OCI-LY1 (cell line): ENCODE results near the gene KLRC1.

Experiments used
- H2AFZ ChIP-seq: fragments of 200-600 bp; sonication (generic), shearing (Covaris generic); 2 replicates; pipeline ENCODE4 v1.6.0; 2014; ENCODE audit warnings: antibody characterized with exemption, mild to moderate bottlenecking, low read length
- H3F3A ChIP-seq: fragments of 200-600 bp; sonication (generic), shearing (Covaris generic); 2 replicates; pipeline ENCODE4 v1.6.0; 2014; ENCODE audit warnings: mild to moderate bottlenecking, antibody characterized with exemption, low read length, moderate library complexity; ENCODE audit not compliant: insufficient read depth
- H3K27ac ChIP-seq: fragments of 200-600 bp; sonication (generic); 2 replicates; pipeline ENCODE4 v1.5.1; 2014; ENCODE audit warnings: low read length, mixed run types, mild to moderate bottlenecking, low read depth; ENCODE audit not compliant: poor library complexity, severe bottlenecking
- H3K27me3 ChIP-seq: fragments of 200-600 bp; sonication (generic); 2 replicates; pipeline ENCODE4 v1.6.0; 2014; ENCODE audit warnings: antibody characterized with exemption, mild to moderate bottlenecking, low read length, moderate library complexity; ENCODE audit not compliant: insufficient read depth
- H3K36me3 ChIP-seq: fragments of 200-600 bp; sonication (generic); 2 replicates; pipeline ENCODE4 v1.6.1; 2014; ENCODE audit warnings: mild to moderate bottlenecking, antibody characterized with exemption, low read length, moderate library complexity, mixed read lengths; ENCODE audit not compliant: insufficient read depth
- H3K4me1 ChIP-seq: fragments of 200-600 bp; sonication (generic); 2 replicates; pipeline ENCODE4 v1.5.1; 2014; ENCODE audit warnings: mild to moderate bottlenecking, low read length, moderate library complexity; ENCODE audit not compliant: insufficient read depth, severe bottlenecking
- H3K4me2 ChIP-seq: fragments of 200-600 bp; sonication (generic), shearing (Covaris generic); 2 replicates; pipeline ENCODE4 v1.6.1; 2014; ENCODE audit warnings: low read length
- H3K4me3 ChIP-seq: fragments of 200-600 bp; sonication (generic); 2 replicates; pipeline ENCODE4 v1.5.1; 2014; ENCODE audit warnings: low read length, low read depth, mild to moderate bottlenecking, mixed read lengths; ENCODE audit not compliant: poor library complexity, severe bottlenecking
- H3K79me2 ChIP-seq: fragments of 200-600 bp; shearing (Covaris generic); 2 replicates; pipeline ENCODE4 v1.6.1; 2016; ENCODE audit warnings: mixed run types, low read length, mixed read lengths; ENCODE audit not compliant: insufficient read depth
- H3K9ac ChIP-seq: fragments of 200-600 bp; sonication (generic), shearing (Covaris generic); 2 replicates; pipeline ENCODE4 v1.6.1; 2014; ENCODE audit warnings: mild to moderate bottlenecking, low read length, mixed read lengths
- H3K9me2 ChIP-seq: fragments of 200-600 bp; sonication (generic), shearing (Covaris generic); 2 replicates; pipeline ENCODE4 v1.6.1; 2014; ENCODE audit warnings: low read depth, mild to moderate bottlenecking, low read length, mixed read lengths
- H3K9me3 ChIP-seq: fragments of 200-600 bp; shearing (Covaris generic); 2 replicates; pipeline ENCODE4 v1.6.1; 2014; ENCODE audit warnings: low read length, mixed read lengths
- H4K20me1 ChIP-seq: fragments of 200-600 bp; sonication (generic), shearing (Covaris generic); 2 replicates; pipeline ENCODE4 v1.6.0; 2016; ENCODE audit warnings: mild to moderate bottlenecking, low read length; ENCODE audit not compliant: insufficient read depth
- EZH2 ChIP-seq: fragments of 200-600 bp; sonication (generic), shearing (Covaris generic); IDR thresholded peaks from 2 replicates; pipeline ENCODE4 v1.8.0; 2017; ENCODE audit warnings: borderline replicate concordance, mixed run types, mild to moderate bottlenecking, antibody characterized with exemption, low read length, moderate library complexity, mixed read lengths
- TF ChIP-seq, protein P1 (sequence below): fragments of 200-600 bp; sonication (generic), shearing (Covaris generic); IDR thresholded peaks from 2 replicates; pipeline ENCODE4 v1.5.1; 2017; ENCODE audit warnings: mild to moderate bottlenecking, antibody characterized with exemption, low read length, moderate library complexity, mixed read lengths

Gene KLRC1

DNA sequence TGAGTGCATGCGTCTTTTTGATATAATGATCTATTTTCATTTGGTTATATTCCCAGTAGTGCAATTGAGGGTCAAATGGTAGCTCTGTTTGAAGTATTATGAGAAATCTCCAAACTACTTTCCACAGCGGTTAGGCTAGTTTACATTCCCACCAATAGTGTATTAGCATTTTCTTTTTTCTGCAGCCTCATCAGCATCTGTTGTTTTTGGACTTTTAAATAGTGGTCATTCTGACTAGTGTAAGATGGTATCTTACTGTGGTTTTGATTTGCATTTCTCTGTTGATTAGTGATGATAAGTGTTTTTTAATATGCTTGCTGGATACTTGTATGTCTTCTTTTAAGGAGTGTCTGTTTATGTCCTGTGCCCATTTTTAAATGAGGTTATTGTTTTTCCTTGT, 3.7 kb upstream of the KLRC1 start:
- Histone ChIP-seq H3K4me2 (no peak overlapping the region), H3F3A (no peaks in the 10 kb centered on the region), H3K9me2 (no peaks in the 10 kb centered on the region), H3K9ac (no peak overlapping the region), H2AFZ (no peak overlapping the region), H3K4me1 (peaks cover 20% of the 10 kb centered on the region), H3K4me3 (no peak overlapping the region), H3K36me3 (no peaks in the 10 kb centered on the region; the same call in 1 of the 2 replicates), H4K20me1 (no peaks in the 10 kb centered on the region), H3K27me3 (no peaks in the 10 kb centered on the region), H3K27ac (no peak overlapping the region), H3K79me2 (no peaks in the 10 kb centered on the region), H3K9me3 (peaks cover 18% of the 10 kb centered on the region)
- TF ChIP-seq, protein P1, sequence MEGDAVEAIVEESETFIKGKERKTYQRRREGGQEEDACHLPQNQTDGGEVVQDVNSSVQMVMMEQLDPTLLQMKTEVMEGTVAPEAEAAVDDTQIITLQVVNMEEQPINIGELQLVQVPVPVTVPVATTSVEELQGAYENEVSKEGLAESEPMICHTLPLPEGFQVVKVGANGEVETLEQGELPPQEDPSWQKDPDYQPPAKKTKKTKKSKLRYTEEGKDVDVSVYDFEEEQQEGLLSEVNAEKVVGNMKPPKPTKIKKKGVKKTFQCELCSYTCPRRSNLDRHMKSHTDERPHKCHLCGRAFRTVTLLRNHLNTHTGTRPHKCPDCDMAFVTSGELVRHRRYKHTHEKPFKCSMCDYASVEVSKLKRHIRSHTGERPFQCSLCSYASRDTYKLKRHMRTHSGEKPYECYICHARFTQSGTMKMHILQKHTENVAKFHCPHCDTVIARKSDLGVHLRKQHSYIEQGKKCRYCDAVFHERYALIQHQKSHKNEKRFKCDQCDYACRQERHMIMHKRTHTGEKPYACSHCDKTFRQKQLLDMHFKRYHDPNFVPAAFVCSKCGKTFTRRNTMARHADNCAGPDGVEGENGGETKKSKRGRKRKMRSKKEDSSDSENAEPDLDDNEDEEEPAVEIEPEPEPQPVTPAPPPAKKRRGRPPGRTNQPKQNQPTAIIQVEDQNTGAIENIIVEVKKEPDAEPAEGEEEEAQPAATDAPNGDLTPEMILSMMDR = no peak
- TF ChIP-seq EZH2 = no peak

DNA sequence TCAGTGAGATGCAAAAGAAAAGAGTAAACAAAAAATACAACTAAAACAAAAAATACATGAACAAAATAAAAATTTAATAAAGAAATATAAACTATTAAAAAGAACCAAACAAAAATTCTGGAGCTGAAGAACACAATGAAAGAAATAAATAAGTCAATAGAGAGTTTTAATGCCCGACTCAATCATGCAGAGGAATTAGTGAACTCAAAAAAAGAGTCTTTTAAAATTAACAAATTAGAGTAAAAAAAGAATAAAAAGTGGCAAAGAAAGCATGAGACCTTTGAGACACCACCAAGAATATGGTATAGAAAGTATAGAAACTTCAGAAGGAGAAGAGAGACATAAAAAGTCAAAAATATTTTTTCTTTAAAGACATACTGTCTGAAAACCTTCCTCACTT, 2.6 kb upstream of the KLRC1 start:
- Histone ChIP-seq H3K9ac (no peak overlapping the region), H3K36me3 (no peaks in the 10 kb centered on the region; the same call in 1 of the 2 replicates), H3K9me3 (peaks cover 16% of the 10 kb centered on the region), H2AFZ (no peak overlapping the region), H3K4me2 (no peak overlapping the region), H3K79me2 (no peaks in the 10 kb centered on the region), H3K4me1 (peaks cover 20% of the 10 kb centered on the region), H3K4me3 (no peak overlapping the region), H3K27ac (no peak overlapping the region), H4K20me1 (no peaks in the 10 kb centered on the region), H3K27me3 (no peaks in the 10 kb centered on the region), H3F3A (no peaks in the 10 kb centered on the region), H3K9me2 (no peaks in the 10 kb centered on the region)
- no peak for TF ChIP-seq EZH2
- TF ChIP-seq, protein P1 = no peak

DNA sequence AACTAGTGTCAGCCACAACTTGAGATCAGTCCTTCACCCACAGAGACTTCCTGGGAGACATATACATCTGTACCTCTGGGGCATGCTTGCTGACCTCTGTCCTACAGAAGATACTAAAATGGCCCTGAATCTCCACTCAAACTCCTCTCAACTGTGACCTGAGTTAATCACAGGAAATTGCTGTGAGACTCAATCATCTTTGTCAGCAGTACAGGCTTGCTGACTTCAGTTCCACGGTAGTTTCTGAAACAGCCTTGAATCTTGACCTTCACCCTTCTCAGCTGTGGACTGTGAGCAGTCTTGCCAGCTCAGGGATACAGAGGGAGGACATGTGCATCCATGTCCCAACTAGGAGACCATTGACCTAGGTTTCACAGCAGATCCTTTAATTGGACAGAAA, 1.4 kb upstream of the KLRC1 start:
- peak overlapping the region; percentile 45 for H3K27ac ChIP-seq
- H3K79me2 ChIP-seq = no peaks in the 10 kb centered on the region
- TF ChIP-seq EZH2 = no peak
- TF ChIP-seq, protein P1 = no peak
- H3K4me3 ChIP-seq = no peak overlapping the region
- H3K27me3 ChIP-seq = no peaks in the 10 kb centered on the region
- no peak overlapping the region for H3K4me2 ChIP-seq
- H3K36me3 ChIP-seq = no peaks in the 10 kb centered on the region; the same call in 1 of the 2 replicates
- H3F3A ChIP-seq = no peaks in the 10 kb centered on the region
- no peaks in the 10 kb centered on the region for H3K9me2 ChIP-seq
- H4K20me1 ChIP-seq = no peaks in the 10 kb centered on the region
- no peak overlapping the region for H2AFZ ChIP-seq
- H3K9me3 ChIP-seq = peaks cover 16% of the 10 kb centered on the region
- peaks cover 20% of the 10 kb centered on the region for H3K4me1 ChIP-seq
- no peak overlapping the region for H3K9ac ChIP-seq
